RPMI7951 (cell line): Measurements from ENCODE around the gene TRAPPC1. TPM values are rescaled to one million over a fixed set of nuclear protein-coding genes. Genes with fewer than 3 reads are reported as not detected.
"Not testable (repeated sequence)": the region's sequence is repeated elsewhere in the genome, so short reads cannot be mapped to it uniquely, and the experiment has no call there.

ENCODE experiments used
- DNase-seq: peaks from one replicate; pipeline ENCODE4 v3.0.0-alpha.2; 2012; ENCODE audit warnings: low read depth
- total RNA-seq: library from RNA; depleted of rRNA; stranded (reverse); fragments of >200 nt; shearing (Covaris generic); gene quantifications from 2 replicates; pipeline ENCODE4 v1.2.3, GENCODE V29; 2014; rRNA removed

TRAPPC1 gene
- 39.9 and 54.2 TPM in 2 replicates for total RNA-seq

DNA sequence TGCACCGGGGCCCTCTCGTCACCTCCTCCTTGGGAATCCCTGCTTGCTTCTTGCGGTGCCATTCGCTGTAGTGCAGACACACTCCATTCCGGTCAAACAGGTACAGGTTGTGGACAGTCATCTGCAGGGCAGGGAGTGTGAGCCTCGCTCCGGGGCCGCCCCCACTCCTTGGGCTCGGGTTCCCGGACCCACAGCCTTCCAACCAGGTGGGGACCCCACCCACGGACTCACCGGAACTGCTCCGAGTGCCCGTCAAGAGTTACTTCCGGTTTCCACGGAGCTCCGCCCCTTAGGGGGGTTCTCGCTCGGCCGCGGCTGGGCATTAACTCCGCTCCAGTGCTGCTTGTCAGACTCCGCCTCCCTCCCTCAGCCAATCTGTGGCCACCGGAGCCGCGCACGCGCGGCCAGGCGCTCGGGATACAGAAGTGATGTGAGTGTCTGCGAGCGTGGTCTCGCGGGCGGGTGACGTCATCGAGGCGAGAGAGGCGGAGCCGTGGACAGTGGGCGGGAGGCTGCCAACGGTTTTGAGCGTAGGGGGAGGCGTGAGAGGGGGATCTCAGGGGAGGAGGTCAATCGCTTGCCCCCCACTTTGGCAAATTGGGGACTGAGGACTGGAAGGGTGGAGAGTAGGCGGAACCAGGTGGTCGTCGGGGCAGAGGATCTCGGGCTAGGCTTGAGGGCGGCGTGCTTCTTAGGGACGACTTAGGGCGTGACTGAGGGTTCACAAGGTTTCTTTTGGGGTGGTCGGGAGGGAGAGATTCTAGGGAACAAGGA, at the start of gene TRAPPC1, which contains the start of gene CNTROB:
Gene TRAPPC1 (minus strand): TSS at position 238 of the 774 bp plus-strand sequence. CDS start 117 bp downstream, at position 121.
Gene CNTROB (plus strand): TSS at position 498 of the 774 bp plus-strand sequence. CDS start 874 bp downstream, outside the sequence.
- peak; percentile 97 for DNase-seq

GRCh38 chr17:7977805-7978204, 46.1 kb upstream of the TRAPPC1 start:
- no peak for DNase-seq

GRCh38 chr17:7977039-7977438, 45.3 kb upstream of the TRAPPC1 start:
- DNase-seq = no peak

- no peak for DNase-seq
Measured at GRCh38 chr17:7974638-7975131, 42.9 kb upstream of the TRAPPC1 start.

DNA sequence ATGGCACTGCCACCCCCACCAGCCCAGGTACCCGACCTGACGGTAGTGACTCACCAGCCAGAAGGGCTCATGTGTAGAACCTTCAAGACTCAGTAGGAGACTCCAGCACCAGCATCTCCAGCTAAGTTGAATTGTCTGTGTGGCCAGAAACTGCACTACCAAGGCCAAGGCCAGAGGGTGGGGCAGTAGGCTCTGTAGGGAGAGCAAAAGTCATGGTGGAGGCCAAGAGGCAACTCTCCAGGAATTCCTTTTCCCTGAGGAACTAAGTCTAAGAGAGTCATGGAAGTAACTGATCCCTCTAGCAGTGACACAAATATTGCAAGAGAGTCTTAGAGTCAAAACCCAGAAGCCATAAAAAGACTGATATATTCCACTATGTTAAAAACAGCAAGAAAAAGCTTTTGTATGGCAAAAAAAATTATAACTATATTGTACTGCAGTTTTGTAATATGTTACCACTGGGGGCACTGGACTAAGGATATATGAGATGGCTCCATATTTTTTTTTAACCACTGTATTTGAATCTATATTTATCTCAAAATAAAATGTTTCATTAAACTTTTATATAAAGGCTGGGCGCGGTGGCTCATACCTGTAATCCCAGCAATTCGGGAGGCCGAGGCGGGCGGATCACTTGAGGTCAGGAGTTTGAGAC, 40.5 kb upstream of the TRAPPC1 start:
- no peak for DNase-seq

GRCh38 chr17:7971651-7972050, 39.9 kb upstream of the TRAPPC1 start:
- DNase-seq = no peak

GRCh38 chr17:7969433-7969832, 37.7 kb upstream of the TRAPPC1 start:
- no peak for DNase-seq

GRCh38 chr17:7967751-7968150, 36.0 kb upstream of the TRAPPC1 start:
- no peak for DNase-seq

DNA sequence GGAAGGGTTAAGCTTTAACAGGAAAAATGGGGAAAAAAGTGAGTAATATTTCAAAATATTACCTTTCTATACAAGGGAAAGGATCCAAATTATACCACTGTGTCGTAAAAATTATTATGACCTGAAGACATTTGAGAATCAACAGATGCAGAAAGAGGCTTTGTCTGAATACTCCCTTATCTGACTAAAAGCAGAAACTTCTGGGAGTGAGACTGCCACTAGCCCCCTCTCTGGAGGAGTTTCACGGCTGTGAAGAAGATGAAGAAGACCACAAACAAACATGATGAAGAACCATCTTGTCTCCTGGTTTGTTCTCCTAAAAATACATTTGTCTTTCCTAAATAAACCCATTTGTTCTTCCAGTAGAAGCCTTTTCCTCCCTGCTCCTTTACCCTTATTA, 29.7 kb upstream of the TRAPPC1 start:
- DNase-seq = no peak

DNA sequence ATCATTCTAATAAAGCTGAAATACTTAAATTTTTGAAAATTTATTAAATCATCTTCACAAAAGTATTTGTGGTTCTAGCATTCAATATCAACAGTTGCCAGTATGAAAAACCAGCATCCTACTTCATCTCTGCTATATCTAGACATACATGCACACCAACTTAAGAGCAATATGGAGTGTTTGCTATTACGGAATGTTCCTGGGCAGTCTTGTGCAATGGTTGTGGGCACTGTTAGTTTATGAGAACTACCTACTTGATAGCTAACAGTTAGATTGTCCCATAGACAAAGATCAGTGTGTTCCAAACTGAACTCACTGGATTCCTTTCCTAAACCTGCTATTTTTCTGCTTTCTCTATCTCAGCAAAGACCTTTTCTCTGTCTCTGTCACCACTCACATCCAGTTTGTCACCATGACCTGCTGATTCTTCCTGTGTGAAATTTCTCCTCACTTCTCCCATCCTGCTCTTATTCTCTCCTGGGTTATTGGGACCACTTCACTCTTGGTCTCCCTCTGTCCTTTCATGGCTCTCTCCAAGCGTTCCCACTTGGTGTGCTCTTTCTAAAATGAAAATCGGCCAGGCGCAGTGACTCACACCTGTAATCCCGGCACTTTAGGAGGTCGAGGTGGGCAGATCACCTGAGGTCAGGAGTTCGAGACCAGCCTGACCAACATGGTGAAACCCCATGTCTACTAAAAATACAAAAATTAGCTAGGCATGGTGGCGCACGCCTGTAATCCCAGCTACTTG, 27.9 kb upstream of the TRAPPC1 start:
- DNase-seq = no peak

GRCh38 chr17:7956228-7956965, 24.7 kb upstream of the TRAPPC1 start:
- DNase-seq = no peak

GRCh38 chr17:7955414-7956227, 23.9 kb upstream of the TRAPPC1 start:
- DNase-seq = no peak

GRCh38 chr17:7953266-7953665, 21.5 kb upstream of the TRAPPC1 start:
- DNase-seq = not testable (repeated sequence)

DNA sequence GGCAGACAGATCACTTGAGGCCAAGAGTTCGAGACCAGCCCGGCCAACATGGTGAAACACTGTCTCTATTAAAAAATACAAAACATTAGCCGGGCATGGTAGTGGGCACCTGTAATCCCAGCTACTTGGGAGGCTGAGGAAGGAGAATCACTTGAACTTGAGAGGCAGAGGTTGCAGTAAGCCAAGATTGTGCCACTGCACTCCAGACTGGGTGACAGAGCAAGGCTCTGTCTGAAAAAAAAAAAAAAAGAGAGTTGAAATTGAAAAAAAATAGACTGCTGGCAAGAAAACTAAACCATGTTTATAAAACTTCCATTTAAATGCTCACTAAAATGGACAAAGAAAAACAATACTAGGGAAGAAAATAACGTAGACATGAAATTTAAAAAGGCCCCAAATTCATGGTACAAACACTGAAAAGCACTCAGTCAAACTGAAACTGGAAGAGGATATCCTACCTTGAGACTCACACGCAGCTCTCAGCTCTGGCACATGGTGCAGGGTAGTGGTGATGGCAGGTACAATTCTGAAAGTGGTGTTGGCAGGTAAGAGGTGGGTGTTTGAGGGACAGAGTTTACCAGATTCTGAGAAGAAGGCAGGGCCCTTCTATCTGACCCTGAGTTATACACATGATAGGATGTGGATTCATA, 19.5 kb upstream of the TRAPPC1 start:
- no peak for DNase-seq

DNA sequence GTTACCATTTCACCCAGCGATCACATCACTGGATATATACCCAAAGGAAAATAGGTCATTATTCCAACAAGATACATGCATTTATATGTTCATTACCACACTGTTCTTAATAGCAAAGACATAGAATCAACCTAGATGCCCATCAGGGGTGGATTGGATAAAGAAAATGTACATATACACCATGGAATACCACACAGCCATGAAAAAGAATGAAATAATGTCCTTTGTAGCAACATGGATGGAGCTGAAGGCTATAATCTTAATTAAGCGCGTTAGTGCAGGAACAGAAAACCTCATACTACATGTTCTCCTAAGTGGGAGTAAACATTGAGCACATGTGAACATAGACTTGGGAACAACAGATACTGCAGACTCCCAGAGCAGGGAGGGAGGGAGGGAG, 18.8 kb upstream of the TRAPPC1 start:
- DNase-seq = no peak

DNA sequence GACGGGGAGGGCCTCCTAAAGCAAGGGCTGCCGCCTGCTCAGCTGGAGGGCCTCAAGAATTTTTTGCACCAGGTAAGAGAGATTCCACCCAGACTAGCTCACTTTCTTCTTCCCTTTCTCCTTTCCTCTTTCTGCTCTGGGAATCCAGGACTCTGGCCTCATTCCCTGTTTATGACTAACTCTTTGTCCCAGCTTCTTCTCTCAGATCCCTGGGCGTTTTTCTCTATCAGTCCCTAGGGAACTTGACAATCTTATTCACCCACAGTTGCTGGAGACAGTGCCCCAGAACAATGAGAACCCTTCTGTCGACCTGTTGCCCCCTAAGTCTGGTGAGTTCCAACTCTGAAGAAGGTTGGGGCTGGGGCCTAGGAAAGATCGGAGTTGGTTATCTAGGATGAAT, 15.9 kb upstream of the TRAPPC1 start:
- no peak for DNase-seq

DNA sequence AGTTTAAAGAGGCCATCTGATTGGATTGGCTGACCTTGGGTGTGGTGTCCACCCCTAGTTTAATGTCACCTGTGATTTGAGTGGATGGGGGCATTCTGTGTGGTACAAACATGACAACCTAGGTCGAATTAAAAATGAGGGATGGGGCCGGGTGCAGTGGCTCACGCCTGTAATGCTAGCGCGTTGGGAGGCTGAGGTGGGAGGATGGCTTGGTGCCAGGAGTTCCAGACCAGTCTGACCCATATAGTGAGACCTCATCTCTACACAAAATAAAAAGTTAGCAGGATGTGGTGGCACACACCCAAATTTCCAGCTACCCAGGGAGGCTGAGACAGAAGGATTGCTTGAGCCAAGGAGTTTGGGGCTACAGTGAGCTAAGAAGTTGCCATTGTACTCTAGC, 14.7 kb upstream of the TRAPPC1 start:
- no peak for DNase-seq

DNA sequence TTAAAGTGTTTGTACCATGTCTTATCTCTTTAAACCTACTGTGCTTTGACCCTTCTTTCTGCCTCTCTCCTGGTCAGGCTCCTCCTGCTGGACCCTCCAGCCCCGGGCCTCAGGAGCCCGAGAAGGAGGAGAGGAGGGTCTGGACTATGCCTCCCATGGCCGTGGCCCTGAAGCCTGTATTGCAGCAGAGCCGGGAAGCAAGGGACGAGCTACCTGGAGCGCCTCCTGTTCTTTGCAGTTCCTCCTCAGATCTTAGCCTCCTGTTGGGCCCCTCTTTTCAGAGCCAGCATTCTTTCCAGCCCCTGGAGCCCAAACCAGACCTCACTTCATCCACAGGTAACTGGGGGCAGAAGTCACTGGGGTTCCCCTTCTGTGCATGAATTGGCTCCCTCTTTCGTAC, 13.9 kb upstream of the TRAPPC1 start:
- DNase-seq = no peak

DNA sequence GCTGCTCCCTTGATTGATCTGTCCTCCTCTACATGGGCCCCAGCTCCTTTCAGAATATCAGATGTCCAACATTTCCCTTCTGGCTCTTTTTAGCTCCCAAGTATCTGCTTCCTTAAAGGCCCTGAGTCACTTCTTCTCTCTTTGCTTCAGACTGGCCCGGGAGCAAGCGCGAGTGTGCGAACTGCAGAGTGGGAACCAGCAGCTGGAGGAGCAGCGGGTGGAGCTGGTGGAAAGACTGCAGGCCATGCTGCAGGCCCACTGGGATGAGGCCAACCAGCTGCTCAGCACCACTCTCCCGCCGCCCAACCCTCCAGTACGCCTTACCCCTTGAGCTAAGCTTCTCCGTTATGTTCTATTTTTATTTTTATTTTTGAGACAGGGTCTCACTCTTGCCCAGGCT, 12.6 kb upstream of the TRAPPC1 start:
- no peak for DNase-seq

DNA sequence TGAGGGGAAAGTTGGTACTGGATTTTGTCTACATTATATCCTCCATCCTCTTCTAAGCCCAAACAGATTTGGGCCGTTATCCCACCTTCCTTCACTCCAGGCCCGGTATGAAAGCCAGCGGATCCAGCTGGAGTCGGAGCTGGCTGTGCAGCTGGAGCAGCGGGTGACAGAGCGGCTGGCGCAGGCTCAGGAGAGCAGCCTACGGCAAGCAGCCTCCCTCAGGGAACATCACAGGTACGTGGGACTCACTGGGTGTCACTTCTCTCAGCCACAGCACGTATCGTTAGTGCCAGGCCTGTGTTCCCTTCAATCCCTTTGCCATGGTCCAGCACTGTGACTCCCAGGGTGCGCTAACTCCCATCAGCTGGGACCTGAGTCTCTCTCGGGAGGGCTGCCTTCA, 11.5 kb upstream of the TRAPPC1 start:
- no peak for DNase-seq
